GM18505 (cell line): ENCODE data around the gene LPCAT1.

Experiments used
- ATAC-seq: cut with Tn5 transposase; IDR thresholded peaks from one replicate; pipeline ENCODE4 v1.9.1; 2021; ENCODE audit not compliant: unreplicated experiment
- POLR2A ChIP-seq: IDR thresholded peaks from 4 replicates; pipeline ENCODE4 v1.6.1; 2011; ENCODE audit warnings: borderline replicate concordance; ENCODE audit not compliant: insufficient read depth, insufficient read length; ENCODE audit errors: extremely low read depth

The LPCAT1 gene

DNA sequence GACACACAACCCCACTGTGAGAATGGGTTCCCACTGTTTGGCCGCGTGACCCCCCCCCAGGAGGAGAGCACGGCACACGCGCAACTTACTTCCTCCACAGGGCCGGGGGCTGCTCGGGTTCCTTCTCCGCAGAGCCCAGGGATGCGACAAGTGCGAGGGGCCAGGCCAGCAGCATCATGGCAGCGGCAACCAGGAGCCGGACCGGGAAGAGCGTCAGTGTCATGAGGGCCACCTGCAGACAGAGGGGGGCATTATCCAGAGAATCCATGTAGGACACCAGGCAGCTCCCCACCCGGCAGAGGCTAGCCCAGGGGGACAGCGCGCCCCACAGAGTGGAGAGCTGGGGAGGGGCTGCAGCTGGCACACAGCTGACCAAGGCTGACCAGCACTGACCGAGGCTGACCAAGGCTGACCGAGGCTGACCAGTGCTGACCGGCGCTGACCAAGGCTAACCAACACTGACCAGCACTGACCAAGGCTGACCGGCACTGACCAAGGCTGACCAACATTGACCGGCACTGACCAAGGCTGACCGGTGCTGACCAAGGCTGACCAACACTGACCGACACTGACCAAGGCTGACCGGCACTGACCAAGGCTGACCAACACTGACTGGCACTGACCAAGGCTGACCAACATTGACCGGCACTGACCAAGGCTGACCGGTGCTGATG is 22.3 kb downstream of the LPCAT1 start:
- ATAC-seq: no peak
- no peak for TF ChIP-seq POLR2A

DNA sequence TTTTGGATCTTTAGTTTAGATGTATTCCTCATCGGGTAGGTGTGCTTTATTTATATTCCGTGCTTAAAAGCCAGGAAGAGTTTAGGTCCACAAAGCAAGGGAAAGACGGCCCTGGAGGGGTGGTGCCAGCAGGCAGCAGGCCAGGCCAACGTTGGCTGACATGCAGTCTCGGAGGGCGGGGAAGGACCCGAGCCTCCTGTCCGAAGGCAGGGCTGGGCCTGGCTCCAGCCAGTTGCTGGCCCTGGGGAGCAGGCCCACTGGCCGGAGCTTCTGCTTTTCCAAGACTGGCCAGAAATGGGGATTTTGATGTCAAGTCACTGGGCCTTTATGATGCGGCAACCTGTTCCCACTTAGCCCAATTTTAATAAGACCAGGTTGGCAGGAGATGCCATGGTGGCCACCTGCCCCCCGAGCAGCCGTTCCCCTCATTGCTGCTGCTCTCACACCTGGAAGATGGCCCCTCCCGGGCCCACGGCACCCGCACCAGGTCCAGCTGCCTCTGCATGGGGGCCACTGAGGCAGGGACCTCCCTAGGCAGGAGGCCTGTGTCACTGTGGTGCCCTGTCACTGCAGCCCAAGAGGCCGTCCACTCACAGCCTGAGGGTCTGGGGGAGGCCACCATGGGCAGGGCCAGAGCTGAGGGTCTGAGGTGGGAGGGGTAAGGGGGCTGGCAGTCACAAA is 23.2 kb downstream of the LPCAT1 start:
- no peak for ATAC-seq
- TF ChIP-seq POLR2A: no peak

DNA sequence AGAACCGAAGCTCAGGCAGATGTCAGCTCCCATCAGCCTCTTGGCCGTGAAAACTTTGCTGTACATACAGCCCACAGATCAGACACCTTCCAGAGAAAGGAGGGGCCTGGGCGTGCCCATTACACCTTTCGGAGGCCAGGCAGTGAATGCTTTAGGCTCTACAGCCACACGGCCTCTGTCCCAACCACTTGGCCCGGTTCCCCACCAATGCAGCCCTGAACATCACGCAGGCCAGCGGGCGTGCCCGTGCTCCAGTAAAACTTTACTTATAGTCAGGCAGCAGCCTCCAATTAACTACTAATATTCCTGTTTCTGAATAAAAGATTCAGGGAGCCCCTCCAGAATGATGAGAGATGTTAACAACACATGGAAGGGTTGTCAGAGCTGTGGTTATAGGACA is 23.9 kb downstream of the LPCAT1 start:
- TF ChIP-seq POLR2A: no peak
- no peak for ATAC-seq

DNA sequence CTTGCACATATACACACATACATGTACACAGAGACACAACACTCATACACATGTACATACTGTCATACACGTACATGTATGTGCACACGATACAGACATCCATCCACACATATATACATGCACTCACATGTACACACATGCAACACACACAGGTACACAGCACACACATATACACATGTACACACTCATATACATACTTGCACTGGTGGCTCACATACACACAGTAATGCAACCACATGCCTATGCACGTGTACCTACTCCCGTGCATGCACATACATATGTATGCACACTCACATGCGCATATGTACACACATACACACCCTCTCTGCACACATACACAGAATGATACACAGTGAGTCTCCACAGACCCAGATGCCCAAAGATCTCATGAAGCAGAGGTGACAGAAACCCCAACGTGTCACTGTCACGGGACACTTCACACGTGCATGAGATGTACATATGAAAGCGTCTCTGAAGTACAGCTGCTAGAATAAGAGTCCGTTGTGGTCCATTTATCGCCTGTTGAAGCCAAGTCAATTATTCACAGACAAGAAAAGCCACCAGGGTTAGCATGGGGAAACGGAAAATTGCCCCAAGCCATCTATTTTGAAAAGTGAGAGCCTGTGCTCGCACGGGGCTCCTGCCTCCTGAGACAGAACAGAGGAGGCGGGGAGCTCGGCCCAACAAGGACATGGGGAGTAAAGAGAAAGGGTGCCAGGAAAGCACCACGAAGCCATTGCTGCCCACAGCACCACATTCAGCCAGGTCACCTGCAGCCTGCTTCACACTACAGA is 24.9 kb downstream of the LPCAT1 start:
- TF ChIP-seq POLR2A: no peak
- peak; percentile 34 for ATAC-seq

DNA sequence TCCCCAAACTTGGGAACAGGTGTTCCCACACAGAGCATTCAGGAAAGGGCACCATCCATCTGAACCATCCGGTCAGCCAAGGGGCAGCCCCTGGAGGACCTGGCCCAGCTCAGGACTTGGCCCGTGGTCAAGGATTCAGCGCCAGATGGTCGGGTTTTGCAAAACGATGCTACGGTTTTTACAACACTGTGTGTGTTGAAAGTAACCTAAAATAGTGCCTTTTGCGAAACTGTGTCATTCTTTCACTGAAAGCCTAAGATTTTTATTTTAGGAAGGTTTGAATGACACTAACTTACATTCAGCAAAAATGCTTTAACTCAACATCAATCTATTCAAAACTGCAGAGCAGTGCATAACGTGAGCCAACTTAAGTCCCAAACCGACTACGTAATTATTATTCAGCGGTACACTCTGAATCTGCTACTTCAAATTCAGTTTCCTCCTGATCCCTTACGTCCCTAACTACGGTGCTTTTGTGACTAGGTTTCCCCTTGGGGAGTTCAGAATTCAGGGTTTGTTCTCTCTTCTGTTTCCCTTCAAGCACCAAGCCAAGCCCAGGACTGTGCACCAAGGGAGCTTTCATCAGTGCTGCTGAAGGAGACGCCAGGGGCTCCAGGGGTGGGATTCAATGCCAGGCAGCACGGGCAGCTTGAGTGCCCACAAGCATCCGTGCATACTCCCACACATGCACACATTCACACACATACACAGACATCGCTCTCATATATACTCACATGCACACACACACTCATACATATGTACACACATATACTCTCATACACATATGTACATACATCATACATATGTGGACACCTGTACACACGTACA is 25.8 kb downstream of the LPCAT1 start:
- peak; percentile 14 for ATAC-seq

DNA sequence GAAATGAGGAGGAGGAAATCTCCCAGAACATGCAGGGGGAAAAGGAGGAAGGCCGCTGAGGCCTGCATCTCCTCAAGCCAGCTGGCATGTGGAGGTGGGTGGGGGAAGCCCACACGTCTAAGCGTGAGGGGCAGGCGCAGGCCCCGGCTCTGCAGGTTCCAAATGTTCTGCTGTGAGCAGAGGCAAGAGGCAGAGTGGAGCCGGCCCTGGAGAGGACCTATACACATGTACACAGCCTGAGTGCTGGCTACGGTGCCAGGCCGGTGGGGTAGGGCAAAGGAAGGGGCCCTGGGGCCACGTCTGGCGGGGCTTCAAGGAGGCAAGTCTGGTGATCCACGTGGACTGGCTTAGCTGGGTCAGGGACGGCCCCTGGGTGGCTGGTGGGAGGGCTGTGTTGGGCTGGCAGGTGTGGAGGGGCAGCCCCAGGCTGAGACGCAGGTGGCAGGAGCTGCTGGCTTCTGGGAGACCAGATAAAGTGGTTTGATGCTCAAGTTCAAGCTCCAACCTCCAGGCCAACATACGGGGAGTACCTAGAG is 26.4 kb downstream of the LPCAT1 start:
- peak; percentile 47 for TF ChIP-seq POLR2A
- ATAC-seq: peak; percentile 28

More for the DNA sequence above, 25.8 kb downstream of the LPCAT1 start:
- peak; percentile 33 for TF ChIP-seq POLR2A

DNA sequence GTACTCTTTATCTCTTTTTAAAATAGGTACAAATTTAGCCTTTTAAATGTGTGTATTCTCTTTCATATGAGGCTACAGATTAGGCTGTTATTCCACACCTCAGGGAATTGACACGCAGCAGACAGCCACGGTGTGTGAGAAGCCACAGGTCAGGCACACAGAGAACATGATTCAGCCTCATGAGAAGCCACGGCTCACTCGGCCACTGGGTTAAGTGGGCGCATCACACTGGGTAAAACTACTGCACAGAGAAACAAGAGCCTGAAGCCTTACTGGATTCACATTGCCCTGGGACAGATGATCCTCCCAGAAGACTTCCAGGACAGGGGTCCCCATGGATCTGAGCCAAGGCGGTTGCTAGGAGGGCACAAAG is 28.2 kb downstream of the LPCAT1 start:
- ATAC-seq: no peak
- no peak for TF ChIP-seq POLR2A

DNA sequence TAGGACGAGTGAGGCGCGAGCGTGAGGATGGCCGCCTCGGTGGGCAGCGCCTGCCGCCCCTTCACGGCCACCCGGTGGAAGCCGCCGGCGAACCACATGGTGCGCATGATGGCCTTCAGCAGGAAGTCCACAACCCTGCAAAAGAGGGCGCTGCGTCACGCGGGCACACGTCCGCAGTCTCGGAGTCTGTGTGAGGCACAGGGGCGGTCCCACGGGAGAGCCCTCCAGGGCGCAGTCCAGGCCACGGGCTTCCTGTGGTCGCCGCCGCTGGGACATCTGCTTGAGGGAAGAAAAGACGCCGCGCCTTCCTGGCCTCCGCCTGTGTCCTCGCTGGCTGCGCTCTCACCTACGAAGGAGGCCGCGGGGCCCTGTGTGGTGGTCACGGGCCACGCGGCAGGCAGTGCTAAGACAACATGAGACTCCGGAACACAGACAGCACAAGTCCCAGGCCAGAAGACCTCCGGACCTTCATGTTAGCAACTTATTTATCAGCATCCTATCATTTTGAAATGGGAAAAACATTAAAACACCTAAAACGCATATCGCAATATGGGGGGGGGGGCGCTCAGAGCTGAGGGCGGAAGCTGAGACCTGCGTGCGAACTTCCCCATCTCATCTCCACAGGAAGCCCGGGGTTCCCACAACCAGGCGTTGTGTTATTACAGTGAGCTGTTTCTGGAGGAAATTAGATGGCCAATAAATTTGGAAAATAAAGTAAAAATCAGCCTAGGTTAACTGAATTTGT is 28.8 kb downstream of the LPCAT1 start:
- ATAC-seq: no peak
- TF ChIP-seq POLR2A: peak; percentile 71

DNA sequence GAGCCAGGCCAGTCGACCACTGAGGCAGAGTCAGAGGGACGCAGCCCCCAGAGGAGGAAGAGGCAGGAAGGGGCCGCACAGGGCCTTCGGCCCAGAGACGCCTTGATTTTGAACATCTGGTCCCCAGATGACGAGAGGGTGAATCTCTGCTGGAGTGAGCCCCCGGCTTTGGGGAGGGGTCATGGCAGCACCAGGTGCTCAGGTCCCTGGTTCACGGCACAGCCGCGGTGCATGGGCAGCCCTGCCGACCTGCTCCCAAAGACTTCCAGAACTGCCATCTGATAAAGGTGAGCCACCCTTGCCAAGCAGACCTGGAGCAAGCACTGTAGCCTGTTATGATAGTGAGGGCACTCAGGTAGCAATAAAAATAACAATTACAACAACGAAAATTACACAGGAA is 29.8 kb downstream of the LPCAT1 start:
- TF ChIP-seq POLR2A: no peak
- no peak for ATAC-seq

DNA sequence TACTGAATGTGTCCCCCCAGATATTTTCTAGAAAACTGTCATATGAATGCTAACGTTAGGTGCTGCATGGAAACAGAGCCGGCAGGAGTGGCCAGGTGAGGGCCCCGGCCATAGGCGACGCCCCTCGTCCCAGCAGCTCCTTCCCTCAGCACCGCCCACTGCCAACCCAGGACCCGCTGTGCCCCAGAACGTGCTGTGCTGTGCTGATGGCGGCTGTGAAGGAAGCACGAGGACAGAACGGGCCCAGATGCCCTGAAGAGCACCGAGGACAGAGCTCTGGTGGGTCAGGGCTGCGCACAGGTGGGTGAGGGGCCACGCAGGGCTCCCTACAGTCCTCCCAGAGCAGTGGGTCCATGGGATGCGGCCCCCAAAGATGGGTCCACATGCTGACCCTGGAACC is 30.3 kb downstream of the LPCAT1 start:
- no peak for TF ChIP-seq POLR2A
- no peak for ATAC-seq

DNA sequence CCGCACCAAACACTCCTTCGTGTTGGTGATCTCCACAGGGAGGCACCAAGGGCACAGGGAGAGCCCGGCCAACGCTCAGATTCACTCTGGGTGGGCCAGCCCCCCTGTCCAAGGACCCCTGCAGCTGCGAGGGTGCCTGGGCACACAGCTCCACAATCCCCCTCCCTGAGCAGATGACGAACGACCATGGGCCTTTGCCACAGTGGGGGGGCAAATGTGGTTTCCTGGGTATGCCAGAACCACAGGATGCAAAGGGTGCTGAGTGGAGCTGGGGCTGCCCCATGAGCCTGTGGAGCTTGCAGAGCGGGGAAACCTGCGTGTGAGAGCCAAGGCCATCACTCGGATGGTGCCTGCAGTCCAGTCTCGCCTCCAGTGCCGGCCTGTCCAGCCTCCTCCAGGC is 31.0 kb downstream of the LPCAT1 start:
- no peak for ATAC-seq
- peak; percentile 12 for TF ChIP-seq POLR2A

DNA sequence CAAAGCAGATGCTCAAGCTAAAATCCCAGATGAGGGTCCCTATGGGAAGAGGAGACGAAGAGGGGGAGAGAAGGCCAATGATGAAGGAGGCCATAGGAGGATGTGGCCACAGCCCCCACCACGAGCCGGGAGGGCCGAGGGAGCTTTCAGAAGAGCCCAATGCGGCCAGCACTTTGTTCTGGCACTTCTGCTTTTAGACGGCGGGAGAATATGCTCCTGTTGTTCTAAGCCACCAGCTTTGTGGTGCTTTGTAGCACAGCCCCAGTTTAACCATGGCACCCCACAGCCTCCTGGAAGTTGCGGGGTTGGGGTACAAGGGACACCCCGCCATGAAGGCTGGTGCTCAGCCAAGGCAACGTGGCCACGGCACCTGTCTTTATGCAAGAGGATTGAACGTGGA is 33.4 kb downstream of the LPCAT1 start:
- peak; percentile 52 for TF ChIP-seq POLR2A
- peak; percentile 21 for ATAC-seq
